ENCODE measurements around the gene ADSS1. TPM values are rescaled to one million over a fixed set of nuclear protein-coding genes. Genes with fewer than 3 reads are reported as not detected.

Gene ADSS1
- total RNA-seq, 4 donors from 2014 or later: 2.8 to 12.4 (median 9.0) TPM

- DNase-seq (ENCODE audit: low spot score in 2 of 2): no peak
- no peaks in the 10 kb centered on the region for H3K9me3 ChIP-seq
- peaks cover 32% of the 10 kb centered on the region for H3K4me1 ChIP-seq
- no peaks in the 10 kb centered on the region for H3K36me3 ChIP-seq
- WGBS: 92% methylated on average over 27 of the region's 28 CpGs
- TF ChIP-seq POLR2A (IDR thresholded peaks at IDR 0.05) (no peak), EP300 (IDR thresholded peaks at IDR 0.05) (no peak), POLR2AphosphoS5 (IDR thresholded peaks at IDR 0.05) (no peak), CTCF (IDR thresholded peaks at IDR 0.05) (no peak)
- H3K27ac ChIP-seq: no peak overlapping the region
- no peaks in the 10 kb centered on the region for H3K27me3 ChIP-seq
- no peak overlapping the region for H3K4me3 ChIP-seq
Measured at GRCh38 chr14:104743461-104744380, 19.7 kb downstream of the ADSS1 start.

- H3K4me1 ChIP-seq: peaks cover 40% of the 10 kb centered on the region
Measured at GRCh38 chr14:104744484-104744883, 20.5 kb downstream of the ADSS1 start.

GRCh38 chr14:104745431-104745830, 21.4 kb downstream of the ADSS1 start:
- H3K27ac ChIP-seq: no peak overlapping the region
- no peak for TF ChIP-seq CTCF (IDR thresholded peaks at IDR 0.05)
- no peak for TF ChIP-seq POLR2A (IDR thresholded peaks at IDR 0.05)
- no peak for TF ChIP-seq POLR2AphosphoS5 (IDR thresholded peaks at IDR 0.05)
- TF ChIP-seq EP300 (IDR thresholded peaks at IDR 0.05): no peak
- no peaks in the 10 kb centered on the region for H3K36me3 ChIP-seq
- no peak overlapping the region for H3K4me3 ChIP-seq
- WGBS: 88% methylated on average over 8 of the region's 9 CpGs
- peaks cover 44% of the 10 kb centered on the region for H3K4me1 ChIP-seq
- DNase-seq (ENCODE audit: low spot score in 2 of 2): no peak
- H3K9me3 ChIP-seq: no peaks in the 10 kb centered on the region
- no peaks in the 10 kb centered on the region for H3K27me3 ChIP-seq

More at GRCh38 chr14:104744484-104744883, 20.5 kb downstream of the ADSS1 start:
- 95% methylated on average over 7 of the region's 10 CpGs for whole genome bisulfite sequencing
- H3K27me3 ChIP-seq: no peaks in the 10 kb centered on the region
- H3K4me3 ChIP-seq: no peak overlapping the region
- no peaks in the 10 kb centered on the region for H3K36me3 ChIP-seq
- no peaks in the 10 kb centered on the region for H3K9me3 ChIP-seq
- DNase-seq (ENCODE audit: low spot score in 2 of 2): no peak
- TF ChIP-seq CTCF (IDR thresholded peaks at IDR 0.05) (no peak), EP300 (IDR thresholded peaks at IDR 0.05) (no peak), POLR2AphosphoS5 (IDR thresholded peaks at IDR 0.05) (no peak), POLR2A (IDR thresholded peaks at IDR 0.05) (no peak)
- no peak overlapping the region for H3K27ac ChIP-seq

- no peak for DNase-seq (ENCODE audit: low spot score in 2 of 2)
- Histone ChIP-seq H3K36me3 (no peaks in the 10 kb centered on the region), H3K4me3 (no peak overlapping the region), H3K27me3 (no peaks in the 10 kb centered on the region), H3K27ac (no peak overlapping the region), H3K9me3 (no peaks in the 10 kb centered on the region), H3K4me1 (peaks cover 44% of the 10 kb centered on the region)
- no peak for TF ChIP-seq CTCF (IDR thresholded peaks at IDR 0.05)
- no peak for TF ChIP-seq EP300 (IDR thresholded peaks at IDR 0.05)
- no peak for TF ChIP-seq POLR2AphosphoS5 (IDR thresholded peaks at IDR 0.05)
- TF ChIP-seq POLR2A (IDR thresholded peaks at IDR 0.05): no peak
- 73% methylated on average over 12 of the region's 13 CpGs for WGBS
Measured at GRCh38 chr14:104746071-104746545, 22.1 kb downstream of the ADSS1 start.

GRCh38 chr14:104746934-104747481, 23.0 kb downstream of the ADSS1 start:
- H3K9me3 ChIP-seq: no peaks in the 10 kb centered on the region
- WGBS: 34% methylated on average over 7 of the region's 7 CpGs
- H3K36me3 ChIP-seq: no peaks in the 10 kb centered on the region
- no peak for DNase-seq (ENCODE audit: low spot score in 2 of 2)
- TF ChIP-seq CTCF (IDR thresholded peaks at IDR 0.05) (no peak), POLR2AphosphoS5 (IDR thresholded peaks at IDR 0.05) (no peak), POLR2A (IDR thresholded peaks at IDR 0.05) (no peak), EP300 (IDR thresholded peaks at IDR 0.05) (no peak)
- peaks cover 48% of the 10 kb centered on the region for H3K4me1 ChIP-seq
- H3K27ac ChIP-seq: peak overlapping the region; percentile 27
- H3K4me3 ChIP-seq: no peak overlapping the region
- no peaks in the 10 kb centered on the region for H3K27me3 ChIP-seq

All from suprapubic skin (tissue), 4 donors.